ENCODE data around the gene R3HDM2.

DNA sequence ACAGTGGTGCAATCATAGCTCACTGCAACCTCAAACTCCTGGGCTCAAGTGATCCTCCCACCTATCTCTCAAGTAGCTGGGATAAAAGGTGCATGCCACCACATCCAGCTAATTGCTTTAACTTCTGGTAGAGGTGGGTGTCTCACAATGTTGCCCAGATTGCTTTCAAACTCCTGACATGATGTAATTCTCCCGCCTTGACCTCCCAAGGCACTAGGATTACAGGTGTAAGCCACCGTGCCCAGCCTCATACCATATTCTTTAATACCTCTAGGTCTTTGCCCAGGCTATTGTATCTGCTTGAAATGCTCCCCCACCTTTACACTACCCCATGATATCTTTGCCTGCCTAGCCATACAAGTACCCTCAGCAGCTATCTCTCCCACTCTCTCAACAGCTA lies 11.3 kb downstream of the R3HDM2 start:
- TF ChIP-seq, protein P1, sequence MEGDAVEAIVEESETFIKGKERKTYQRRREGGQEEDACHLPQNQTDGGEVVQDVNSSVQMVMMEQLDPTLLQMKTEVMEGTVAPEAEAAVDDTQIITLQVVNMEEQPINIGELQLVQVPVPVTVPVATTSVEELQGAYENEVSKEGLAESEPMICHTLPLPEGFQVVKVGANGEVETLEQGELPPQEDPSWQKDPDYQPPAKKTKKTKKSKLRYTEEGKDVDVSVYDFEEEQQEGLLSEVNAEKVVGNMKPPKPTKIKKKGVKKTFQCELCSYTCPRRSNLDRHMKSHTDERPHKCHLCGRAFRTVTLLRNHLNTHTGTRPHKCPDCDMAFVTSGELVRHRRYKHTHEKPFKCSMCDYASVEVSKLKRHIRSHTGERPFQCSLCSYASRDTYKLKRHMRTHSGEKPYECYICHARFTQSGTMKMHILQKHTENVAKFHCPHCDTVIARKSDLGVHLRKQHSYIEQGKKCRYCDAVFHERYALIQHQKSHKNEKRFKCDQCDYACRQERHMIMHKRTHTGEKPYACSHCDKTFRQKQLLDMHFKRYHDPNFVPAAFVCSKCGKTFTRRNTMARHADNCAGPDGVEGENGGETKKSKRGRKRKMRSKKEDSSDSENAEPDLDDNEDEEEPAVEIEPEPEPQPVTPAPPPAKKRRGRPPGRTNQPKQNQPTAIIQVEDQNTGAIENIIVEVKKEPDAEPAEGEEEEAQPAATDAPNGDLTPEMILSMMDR (IDR thresholded peaks at IDR 0.05) = no peak
- TF ChIP-seq POLR2A (IDR thresholded peaks at IDR 0.05) = no peak
